ENCODE results near the gene PLSCR5.

GRCh38 chr3:146555311-146555710 is 49.8 kb downstream of the PLSCR5 start:
- TF ChIP-seq CTCF (IDR thresholded peaks at IDR 0.05) (no peak), POLR2A (IDR thresholded peaks at IDR 0.05) (no peak), POLR2AphosphoS5 (IDR thresholded peaks at IDR 0.05) (no peak), EP300 (IDR thresholded peaks at IDR 0.05) (no peak)

Measured in upper lobe of left lung (tissue), 4 donors.